ENCODE results near the gene SLC35G4.
"Not testable (repeated sequence)": the region's sequence is repeated elsewhere in the genome, so short reads cannot be mapped to it uniquely, and the experiment has no call there.

SLC35G4 gene

DNA sequence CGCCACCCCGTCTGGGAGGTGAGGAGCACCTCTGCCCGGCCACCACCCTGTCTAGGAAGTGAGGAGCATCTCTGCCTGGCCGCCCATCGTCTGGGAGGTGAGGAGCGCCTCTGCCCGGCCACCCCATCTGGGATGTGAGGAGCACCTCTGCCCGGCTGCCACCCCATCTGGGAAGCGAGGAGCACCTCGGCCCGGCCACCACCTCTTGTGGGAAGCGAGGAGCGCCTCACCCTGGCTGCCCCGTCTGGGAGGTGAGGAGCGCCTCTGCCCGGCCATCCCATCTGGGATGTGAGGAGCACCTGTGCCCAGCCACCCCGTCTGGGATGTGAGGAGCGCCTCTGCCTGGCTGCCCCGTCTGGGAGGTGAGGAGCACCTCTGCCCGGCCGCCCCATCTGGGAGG, 4.6 kb downstream of the SLC35G4 start:
- not testable (repeated sequence) for DNase-seq (ENCODE audit: low spot score)

DNA sequence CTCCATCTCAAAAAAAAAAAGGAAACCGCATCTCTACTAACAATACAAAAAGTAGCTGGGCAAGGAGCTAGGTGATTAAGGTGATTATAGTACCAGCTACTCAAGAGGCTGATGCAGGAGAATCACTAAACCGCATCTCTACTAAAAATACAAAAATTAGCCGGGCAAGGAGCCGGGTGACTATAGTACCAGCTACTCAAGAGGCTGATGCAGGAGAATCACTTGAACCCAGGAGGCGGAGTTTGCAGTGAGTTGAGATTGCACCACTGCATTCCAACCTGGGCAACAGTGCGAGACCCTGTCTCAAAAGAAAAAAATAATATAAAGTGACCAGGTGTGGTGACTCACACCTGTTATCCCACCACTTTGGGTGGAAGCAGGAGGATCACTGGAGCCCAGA, 5.6 kb downstream of the SLC35G4 start:
- DNase-seq (ENCODE audit: low spot score): not testable (repeated sequence)

DNA sequence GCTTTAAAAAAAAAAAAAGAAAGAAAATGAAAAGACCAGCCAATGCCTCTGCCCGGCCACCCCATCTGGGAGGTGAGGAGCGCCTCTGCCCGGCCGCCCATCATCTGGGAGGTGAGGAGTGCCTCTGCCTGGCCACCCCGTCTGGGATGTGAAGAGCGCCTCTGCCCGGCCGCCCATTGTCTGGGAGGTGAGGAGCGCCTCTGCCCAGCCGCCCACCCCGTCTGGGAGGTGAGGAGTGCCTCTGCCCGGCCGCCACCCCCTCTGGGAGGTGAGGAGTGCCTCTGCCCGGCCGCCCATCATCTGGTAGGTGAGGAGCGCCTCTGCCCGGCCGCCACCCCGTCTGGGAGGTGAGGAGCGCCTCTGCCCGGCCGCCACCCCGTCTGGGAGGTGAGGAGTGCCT, 37.9 kb downstream of the SLC35G4 start:
- not testable (repeated sequence) for DNase-seq (ENCODE audit: low spot score)

GRCh38 chr18:11647804-11648203, 38.4 kb downstream of the SLC35G4 start:
- DNase-seq (ENCODE audit: low spot score): not testable (repeated sequence)

DNA sequence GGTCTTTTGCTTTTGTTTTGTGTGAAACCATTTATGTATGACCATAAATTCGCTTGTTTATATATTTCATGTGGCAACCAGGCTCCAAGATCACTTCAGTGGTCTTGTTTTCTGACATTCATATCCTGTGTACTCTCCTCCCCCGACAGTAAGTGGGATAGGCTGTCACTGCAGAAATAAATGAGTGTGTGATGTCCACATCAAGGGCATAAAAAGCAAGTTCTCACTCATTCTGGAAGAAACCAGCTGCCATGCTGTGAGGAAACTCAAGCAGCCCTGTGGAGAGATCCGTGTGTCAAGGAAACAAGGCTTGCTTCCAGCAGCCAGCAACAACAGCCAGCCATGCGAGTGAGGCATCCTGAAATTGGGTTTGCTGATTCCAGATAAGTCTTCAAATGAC, 40.4 kb downstream of the SLC35G4 start:
- no peak for DNase-seq (ENCODE audit: low spot score)

DNA sequence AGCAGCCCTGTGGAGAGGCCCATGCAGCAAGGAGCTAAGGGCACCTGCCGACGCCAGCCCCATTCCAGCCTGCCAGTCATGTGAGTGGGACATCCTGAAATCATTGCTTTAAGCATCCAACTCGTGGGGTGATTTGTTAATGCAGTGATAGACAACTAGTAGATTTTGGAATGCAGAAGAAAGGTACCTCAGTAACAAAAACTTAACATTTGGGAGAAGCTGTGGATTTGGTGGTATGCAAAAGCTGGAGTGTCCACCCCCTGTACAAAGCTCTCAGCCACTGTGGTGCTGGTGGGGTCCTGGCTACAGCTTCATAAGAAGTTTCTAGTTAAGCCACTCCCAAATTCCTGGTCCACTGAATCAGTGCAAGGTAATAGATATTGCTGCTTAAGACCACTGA, 42.5 kb downstream of the SLC35G4 start:
- DNase-seq (ENCODE audit: low spot score): no peak

GRCh38 chr18:11653521-11653920, 44.1 kb downstream of the SLC35G4 start:
- no peak for DNase-seq (ENCODE audit: low spot score)

DNA sequence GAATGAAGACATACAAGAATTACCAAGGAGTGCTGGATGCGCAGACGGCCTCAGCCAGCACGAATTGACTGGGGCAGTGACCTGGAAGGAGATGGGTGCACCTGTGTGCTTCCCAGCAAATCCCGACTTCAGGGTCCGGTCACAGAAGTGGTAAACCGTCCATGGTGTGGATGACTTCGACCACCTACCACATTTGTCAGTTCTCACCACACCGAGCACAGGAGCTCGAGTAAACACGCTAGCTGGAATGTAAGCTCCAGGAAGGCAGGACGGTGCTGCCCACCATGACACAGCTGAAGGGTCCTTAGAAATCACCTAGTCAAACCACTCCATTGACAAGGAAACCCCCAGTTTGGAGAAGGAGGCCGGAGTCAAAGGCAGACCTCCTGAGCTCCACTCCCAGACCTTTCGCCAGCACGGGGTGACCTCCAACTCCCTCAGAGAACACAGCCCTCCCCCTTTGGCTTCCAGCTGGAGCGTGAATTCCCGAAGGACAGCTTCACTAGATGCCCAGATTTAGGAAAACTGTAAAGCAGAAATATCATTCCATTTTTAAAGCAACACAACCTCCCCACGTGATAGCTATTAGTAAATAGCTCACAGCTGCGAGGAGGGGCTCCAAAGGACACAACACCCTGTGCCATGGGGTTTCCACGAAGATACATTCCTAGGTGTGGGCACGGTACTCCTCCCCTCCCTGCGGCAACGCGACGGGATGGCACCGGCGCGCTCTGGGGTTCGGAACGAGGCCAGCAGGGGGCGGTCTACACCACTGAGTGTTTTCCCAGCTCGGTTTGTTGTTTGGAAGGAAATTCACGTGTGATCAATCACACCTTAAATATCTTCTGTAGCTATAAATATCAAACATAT, 45.6 kb downstream of the SLC35G4 start:
- peak; percentile 44 for DNase-seq (ENCODE audit: low spot score)

- no peak for DNase-seq (ENCODE audit: low spot score)
Measured at GRCh38 chr18:11655606-11655932, 46.2 kb downstream of the SLC35G4 start.

DNA sequence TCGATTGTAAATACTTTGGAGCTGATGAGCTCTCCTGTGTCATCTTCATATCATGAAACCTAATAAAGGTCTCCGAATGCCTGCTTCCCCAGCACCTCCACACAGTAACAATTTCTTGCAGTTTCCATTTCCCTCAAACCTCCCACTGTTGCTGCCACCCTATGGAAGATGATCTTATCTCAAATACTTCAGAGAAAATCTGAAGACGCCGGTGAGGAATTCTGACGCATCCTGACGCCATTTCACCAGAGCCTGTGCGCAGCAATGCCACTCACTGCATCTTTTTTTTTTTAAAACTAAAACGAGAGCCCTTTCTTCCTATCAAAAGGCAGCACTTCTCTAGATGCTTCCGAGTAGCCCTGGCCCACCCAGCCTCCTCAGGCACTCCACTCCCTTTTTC, 47.8 kb downstream of the SLC35G4 start:
- no peak for DNase-seq (ENCODE audit: low spot score)

DNA sequence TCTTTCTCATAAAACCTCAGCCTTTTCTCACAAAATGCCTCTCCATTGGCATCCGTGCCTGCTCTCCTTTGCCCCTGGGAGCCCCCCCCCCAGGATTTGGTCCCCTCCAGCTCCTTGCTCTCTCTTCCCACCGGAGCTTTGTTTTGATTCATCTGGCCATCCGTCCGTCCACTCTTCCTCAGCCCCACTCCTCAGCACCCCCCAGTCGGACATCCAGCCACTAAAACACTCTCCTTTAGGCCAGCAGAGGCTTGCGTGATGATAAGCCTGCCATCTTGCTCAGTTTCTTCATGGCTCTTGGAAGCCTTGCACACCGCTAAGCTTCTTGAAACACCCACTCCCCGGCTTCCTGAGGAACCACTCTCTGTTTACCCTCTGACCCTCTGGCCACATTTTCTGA, 48.2 kb downstream of the SLC35G4 start:
- no peak for DNase-seq (ENCODE audit: low spot score)

DNA sequence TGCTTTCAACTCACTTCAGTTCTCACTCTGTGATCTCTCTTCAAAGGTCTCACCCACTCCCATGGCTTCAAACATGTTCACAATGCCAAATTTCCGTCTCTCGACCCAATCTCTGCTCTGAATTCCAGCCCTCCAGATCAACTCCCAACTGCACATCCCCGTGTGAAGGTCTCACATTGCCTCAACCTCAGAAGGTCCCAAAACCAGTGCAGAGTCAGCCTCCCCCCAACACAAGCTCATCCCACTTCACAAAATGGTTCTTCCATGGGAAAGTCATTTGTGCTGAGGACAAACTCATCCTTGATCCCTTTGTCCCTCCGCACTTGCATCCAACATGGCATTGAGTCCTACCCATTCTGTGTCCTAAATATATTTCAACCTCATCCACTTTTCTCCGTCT, 48.6 kb downstream of the SLC35G4 start:
- no peak for DNase-seq (ENCODE audit: low spot score)

- DNase-seq (ENCODE audit: low spot score): no peak
Measured at GRCh38 chr18:11658989-11659388, 49.6 kb downstream of the SLC35G4 start.
